Activated CD8-positive, alpha-beta T cell treated with anti-CD3 and anti-CD28 coated beads for 36 hours (primary cell): Measurements from ENCODE around the gene HMGCS2. TPM values are rescaled to one million over a fixed set of nuclear protein-coding genes. Genes with fewer than 3 reads are reported as not detected.
A peak's percentile ranks its signal among the peaks of the same experiment; 100 is the strongest.

Experiments used
- ATAC-seq: fragments of 200-7000 bp; cut with Tn5 transposase; one replicate; pipeline ENCODE4 v1.10.0; 2021; ENCODE audit warnings: mild to moderate bottlenecking, moderate library complexity
- CTCF ChIA-PET: fragments of 350-600 bp; sonication (Branson Sonifier 250); formaldehyde crosslinking; loops from one replicate; lab custom pipeline; 2021; ENCODE audit warnings: antibody characterized with exemption; lab: Charles Lee
- POLR2A ChIA-PET: fragments of 350-600 bp; sonication (Branson Sonifier 250); formaldehyde crosslinking; loops from one replicate; lab custom pipeline; 2021; ENCODE audit warnings: antibody characterized with exemption; lab: Charles Lee
- DNase-seq: peaks from one replicate; pipeline ENCODE4 v3.0.0-alpha.2; 2020
- H3K27ac Mint-ChIP-seq: one replicate; pipeline ENCODE4 v1.8.0; 2021; ENCODE audit warnings: mild to moderate bottlenecking, mixed read lengths
- H3K27me3 Mint-ChIP-seq: one replicate; pipeline ENCODE4 v1.8.0; 2021; ENCODE audit warnings: mixed read lengths
- H3K36me3 Mint-ChIP-seq: one replicate; pipeline ENCODE4 v1.8.0; 2021; ENCODE audit warnings: low read depth, mixed read lengths
- H3K4me1 Mint-ChIP-seq: one replicate; pipeline ENCODE4 v1.8.0; 2021; ENCODE audit warnings: low read depth, mixed read lengths
- H3K4me3 Mint-ChIP-seq: one replicate; pipeline ENCODE4 v1.8.0; 2021; ENCODE audit warnings: mild to moderate bottlenecking, moderate library complexity, mixed read lengths
- H3K9me3 Mint-ChIP-seq: one replicate; pipeline ENCODE4 v1.8.0; 2021; ENCODE audit warnings: mixed read lengths
- intact Hi-C: fragments of 100-400 bp; cut with micrococcal nuclease; formaldehyde crosslinking; loops from one replicate; pipeline ENCODE4 v1.10.0; 2022
- total RNA-seq, 2 experiments: library from RNA; stranded (reverse); gene quantifications; one replicate each; pipeline ENCODE4 v1.2.3, GENCODE V29; 2021
- TF ChIP-seq, protein P1 (sequence below): fragments of 200-600 bp; IDR thresholded peaks from one replicate; pipeline ENCODE4 v1.8.0; 2022; ENCODE audit warnings: antibody characterized with exemption, mild to moderate bottlenecking

Gene HMGCS2
- total RNA-seq, 2 experiments from 2014 or later, result not detected

GRCh38 chr1:119814288-119814687 lies 45.6 kb upstream of the HMGCS2 start:
- Mint-ChIP-seq H3K4me1 (no peaks in the 10 kb centered on the region), H3K9me3 (no peaks in the 10 kb centered on the region), H3K27me3 (peaks cover 4% of the 10 kb centered on the region), H3K27ac (no peak overlapping the region), H3K4me3 (no peak overlapping the region), H3K36me3 (no peaks in the 10 kb centered on the region)
- POLR2A ChIA-PET, result interaction anchor here (1.1 kb wide), 1 partner anchor 15 kb away, joined by 3 read pairs; no protein-coding TSS in a partner anchor
- intact Hi-C loops, result no loop called here
- DNase-seq (no peak), ATAC-seq (no peak)
- CTCF ChIA-PET, result interaction anchor here (2.1 kb wide), 1 partner anchor 10 kb away, joined by 13 read pairs; no protein-coding TSS in a partner anchor
- TF ChIP-seq, protein P1, sequence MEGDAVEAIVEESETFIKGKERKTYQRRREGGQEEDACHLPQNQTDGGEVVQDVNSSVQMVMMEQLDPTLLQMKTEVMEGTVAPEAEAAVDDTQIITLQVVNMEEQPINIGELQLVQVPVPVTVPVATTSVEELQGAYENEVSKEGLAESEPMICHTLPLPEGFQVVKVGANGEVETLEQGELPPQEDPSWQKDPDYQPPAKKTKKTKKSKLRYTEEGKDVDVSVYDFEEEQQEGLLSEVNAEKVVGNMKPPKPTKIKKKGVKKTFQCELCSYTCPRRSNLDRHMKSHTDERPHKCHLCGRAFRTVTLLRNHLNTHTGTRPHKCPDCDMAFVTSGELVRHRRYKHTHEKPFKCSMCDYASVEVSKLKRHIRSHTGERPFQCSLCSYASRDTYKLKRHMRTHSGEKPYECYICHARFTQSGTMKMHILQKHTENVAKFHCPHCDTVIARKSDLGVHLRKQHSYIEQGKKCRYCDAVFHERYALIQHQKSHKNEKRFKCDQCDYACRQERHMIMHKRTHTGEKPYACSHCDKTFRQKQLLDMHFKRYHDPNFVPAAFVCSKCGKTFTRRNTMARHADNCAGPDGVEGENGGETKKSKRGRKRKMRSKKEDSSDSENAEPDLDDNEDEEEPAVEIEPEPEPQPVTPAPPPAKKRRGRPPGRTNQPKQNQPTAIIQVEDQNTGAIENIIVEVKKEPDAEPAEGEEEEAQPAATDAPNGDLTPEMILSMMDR, result no peak

DNA sequence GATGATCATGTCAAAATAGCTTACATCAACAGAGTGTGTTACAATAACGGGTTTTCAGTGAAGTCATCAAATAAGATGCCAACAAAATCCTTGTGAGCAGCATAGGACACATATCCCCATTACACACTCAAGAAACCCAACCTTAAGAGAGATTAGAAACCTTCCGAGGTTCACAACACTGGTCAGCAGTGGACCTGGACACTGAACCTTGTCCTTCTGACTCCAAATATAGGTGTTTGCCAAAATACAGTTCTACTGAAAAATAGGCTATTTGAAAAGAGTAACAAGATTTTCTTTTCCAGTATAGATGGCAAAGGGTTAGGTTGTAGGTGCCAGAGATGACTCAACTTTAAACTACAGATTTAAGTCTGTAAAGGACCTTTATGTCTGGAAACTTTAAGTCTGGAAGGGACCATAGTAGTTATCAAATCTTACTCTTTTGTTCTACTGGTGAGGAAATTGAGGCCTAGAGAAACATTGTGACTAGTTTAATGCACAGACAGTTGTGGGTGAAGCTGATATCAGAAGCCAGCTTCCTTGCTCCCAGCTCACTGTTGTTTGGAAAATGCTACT lies 43.4 kb upstream of the HMGCS2 start:
- ChIA-PET CTCF (interaction anchor here (1.0 kb wide), 1 partner anchor 27 kb away, joined by 3 read pairs; no protein-coding TSS in a partner anchor), POLR2A (no interaction called here)
- ATAC-seq (no peak), DNase-seq (no peak)
- Mint-ChIP-seq H3K9me3 (no peaks in the 10 kb centered on the region), H3K4me1 (no peaks in the 10 kb centered on the region), H3K27ac (no peak overlapping the region), H3K27me3 (peaks cover 9% of the 10 kb centered on the region), H3K36me3 (no peaks in the 10 kb centered on the region), H3K4me3 (no peak overlapping the region)
- intact Hi-C loops, result no loop called here
- TF ChIP-seq, protein P1, result no peak

DNA sequence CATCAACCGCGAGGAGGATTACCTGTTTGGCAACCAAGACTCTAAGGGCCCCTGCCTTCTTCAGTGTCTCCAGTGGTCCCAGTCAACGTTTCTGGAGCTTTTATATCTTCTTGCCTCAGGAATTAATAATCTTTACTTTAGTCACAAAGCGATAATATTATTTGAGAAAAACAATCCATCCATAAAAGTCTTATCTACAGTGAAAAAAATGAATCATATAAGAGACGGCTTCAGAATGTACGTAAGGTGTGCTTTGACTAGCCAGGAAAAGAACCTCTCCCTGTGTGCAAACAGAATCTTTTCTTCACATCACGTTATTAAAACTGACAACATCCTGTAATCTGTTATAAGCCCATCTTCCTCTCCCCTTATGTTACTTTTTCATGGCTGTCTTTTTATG lies 42.7 kb upstream of the HMGCS2 start, which contains the start of gene REG4:
Gene REG4, minus strand, starts transcription at position 74 of the 400 bp plus-strand sequence. CDS start 2,691 bp downstream, outside the sequence.
- Mint-ChIP-seq H3K27me3 (peaks cover 9% of the 10 kb centered on the region), H3K27ac (no peak within 1 kb of the TSS), H3K9me3 (no peaks in the 10 kb centered on the region), H3K4me1 (no peaks in the 10 kb centered on the region), H3K36me3 (no peaks in the 10 kb centered on the region), H3K4me3 (no peak within 1 kb of the TSS)
- no peak for DNase-seq
- ATAC-seq, result no peak
- intact Hi-C loops, result no loop called here
- TF ChIP-seq, protein P1, result no peak
- ChIA-PET POLR2A (no interaction called here), CTCF (interaction anchor here (0.9 kb wide), 1 partner anchor 68 kb away, joined by 3 read pairs; no protein-coding TSS in a partner anchor)

DNA sequence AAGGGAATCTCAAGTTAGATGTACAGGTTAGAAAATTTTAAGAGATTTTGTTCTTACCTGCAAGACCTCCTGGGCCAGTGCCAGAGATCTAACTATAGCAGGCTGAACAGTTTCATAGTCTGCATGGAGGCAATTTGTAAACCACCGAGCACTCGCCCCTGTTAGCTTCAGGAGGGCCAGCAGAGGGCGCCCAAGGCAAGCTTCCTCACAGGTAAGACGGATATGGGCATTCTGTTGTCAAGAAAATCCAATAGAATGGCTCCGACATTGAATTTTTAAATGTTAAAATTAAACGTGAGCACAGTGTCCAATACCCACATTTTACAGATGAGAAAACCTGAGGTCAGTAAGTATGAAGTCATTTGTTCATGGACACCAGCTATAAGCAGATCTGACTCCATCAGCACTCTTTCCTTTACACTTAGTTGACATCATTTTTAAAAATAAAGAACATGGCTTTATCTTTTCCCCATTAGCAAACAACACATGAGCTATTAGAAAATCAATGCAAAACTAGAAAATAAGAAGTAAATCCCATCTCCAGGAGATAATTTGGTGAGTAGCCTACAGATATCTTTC lies 40.4 kb upstream of the HMGCS2 start:
- ATAC-seq (peak; percentile 97), DNase-seq (peak; percentile 85)
- Mint-ChIP-seq H3K36me3 (no peaks in the 10 kb centered on the region), H3K4me1 (no peaks in the 10 kb centered on the region), H3K27me3 (peaks cover 5% of the 10 kb centered on the region), H3K9me3 (no peaks in the 10 kb centered on the region), H3K4me3 (no peak overlapping the region), H3K27ac (no peak overlapping the region)
- POLR2A ChIA-PET, result no interaction called here
- TF ChIP-seq, protein P1, result peak; percentile 91
- CTCF ChIA-PET, result interaction anchor here (0.8 to 3.4 kb wide), 34 partner anchors 9 to 1913 kb away, joined by 3 to 20 read pairs (median 5); no protein-coding TSS in a partner anchor
- intact Hi-C loops, result no loop called here

GRCh38 chr1:119808491-119808890 lies 39.8 kb upstream of the HMGCS2 start:
- Mint-ChIP-seq H3K9me3 (no peaks in the 10 kb centered on the region), H3K4me3 (no peak overlapping the region), H3K4me1 (no peaks in the 10 kb centered on the region), H3K27ac (no peak overlapping the region), H3K36me3 (no peaks in the 10 kb centered on the region), H3K27me3 (peaks cover 5% of the 10 kb centered on the region)
- ChIA-PET POLR2A (no interaction called here), CTCF (interaction anchor here (1.0 to 3.4 kb wide), 30 partner anchors 9 to 1912 kb away, joined by 3 to 20 read pairs (median 7); no protein-coding TSS in a partner anchor)
- intact Hi-C loops, result no loop called here
- no peak for ATAC-seq
- no peak for DNase-seq
- TF ChIP-seq, protein P1, result no peak
